ENCODE results near the gene PNPLA1.
"Not testable (repeated sequence)": the region's sequence is repeated elsewhere in the genome, so short reads cannot be mapped to it uniquely, and the experiment has no call there.

PNPLA1 gene

DNA sequence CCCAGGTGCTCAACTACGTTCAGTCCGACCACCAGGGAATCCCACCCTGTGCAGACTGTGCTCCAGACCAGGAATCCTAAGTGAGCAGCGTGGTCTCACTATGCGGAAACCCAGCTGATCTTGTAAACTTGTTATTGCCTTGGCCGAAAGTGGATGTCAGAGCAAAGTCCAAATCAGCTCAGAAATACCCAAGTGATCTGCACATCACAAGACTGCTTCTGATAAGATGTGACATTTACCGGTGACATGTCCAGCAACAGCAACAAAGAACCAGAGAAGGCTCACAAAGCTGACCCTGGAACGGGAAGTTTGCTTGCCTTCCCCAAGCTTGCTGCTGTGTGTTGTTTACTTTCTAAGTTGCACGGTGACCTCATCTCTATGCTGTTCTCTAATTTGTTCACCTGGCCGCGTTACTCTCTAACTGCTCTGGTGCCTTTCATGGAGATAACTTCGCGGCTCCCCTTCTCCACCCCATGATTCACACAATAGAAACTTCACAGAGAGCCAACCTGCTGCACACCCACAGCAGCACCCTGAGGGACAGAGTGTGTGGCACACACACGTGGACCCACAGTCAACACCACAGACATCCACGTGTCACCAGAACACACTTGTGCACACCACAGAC, 65.1 kb downstream of the PNPLA1 start:
- DNase-seq (ENCODE audit: low read depth in 2 of 2): no peak

DNA sequence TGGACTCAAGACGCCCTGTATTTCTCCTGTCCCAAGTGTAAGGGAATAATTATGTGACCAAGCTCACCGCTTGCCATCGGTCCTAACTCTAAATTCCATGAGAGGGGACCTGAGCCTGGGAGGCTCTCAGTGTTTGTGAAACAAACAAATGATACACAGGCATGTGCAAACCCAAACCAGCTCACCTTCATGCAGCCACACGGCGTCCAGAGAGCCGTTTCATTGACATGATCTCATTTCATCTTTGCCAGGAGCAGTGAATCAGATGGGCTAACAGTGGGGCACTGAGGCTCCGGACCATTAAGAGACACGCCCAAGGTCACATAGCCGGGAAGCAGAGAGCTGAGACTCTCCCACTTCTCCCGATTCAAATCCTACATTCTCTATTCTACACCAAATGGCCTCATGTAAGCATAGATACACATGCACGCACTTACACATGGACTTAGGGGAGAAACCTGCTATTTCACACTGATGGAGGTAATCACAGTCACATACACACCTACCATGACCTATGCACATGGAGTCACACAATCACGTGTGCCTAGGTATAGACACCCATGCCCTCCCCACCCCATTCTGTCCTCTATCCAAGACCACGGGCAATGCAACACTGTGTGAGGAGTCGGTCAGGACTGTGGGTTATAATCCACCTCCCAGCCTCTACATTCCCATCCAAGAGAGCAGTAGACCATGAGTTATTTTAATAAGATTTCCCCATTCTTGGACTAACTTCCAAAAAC, 65.8 kb downstream of the PNPLA1 start:
- DNase-seq (ENCODE audit: low read depth in 2 of 2): no peak

- no peak for DNase-seq (ENCODE audit: low read depth in 2 of 2)
Observed at GRCh38 chr6:36336208-36336710, 66.4 kb downstream of the PNPLA1 start.

GRCh38 chr6:36336779-36337241, 67.0 kb downstream of the PNPLA1 start, which contains the start of gene BNIP5:
Gene BNIP5 (minus strand): TSS chr6:36336888. CDS start chr6:36330690, 6,198 bp downstream.
- no peak for DNase-seq (ENCODE audit: low read depth in 2 of 2)

GRCh38 chr6:36337814-36338213, 68.0 kb downstream of the PNPLA1 start:
- no peak for DNase-seq (ENCODE audit: low read depth in 2 of 2)

GRCh38 chr6:36338223-36338622, 68.4 kb downstream of the PNPLA1 start:
- not testable (repeated sequence) for DNase-seq (ENCODE audit: low read depth in 2 of 2)

DNA sequence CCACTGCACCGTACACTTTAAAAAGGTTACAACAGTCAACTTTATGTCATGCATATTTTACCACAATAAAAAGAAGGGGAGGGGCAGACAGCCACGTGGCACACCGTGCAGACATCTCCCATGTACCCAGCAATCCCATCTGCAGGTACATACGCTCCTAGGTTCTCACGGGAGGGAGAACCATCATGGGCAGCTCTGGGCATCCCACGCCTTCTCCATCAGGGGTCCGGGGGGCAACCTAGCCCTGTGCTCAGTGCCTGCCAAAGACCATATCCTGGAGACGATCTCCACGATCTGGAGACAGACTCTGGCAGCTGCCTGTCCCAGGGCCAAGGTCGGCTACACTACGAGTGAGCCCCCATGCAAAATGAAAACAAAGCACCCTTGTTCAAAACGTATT, 69.3 kb downstream of the PNPLA1 start:
- DNase-seq (ENCODE audit: low read depth in 2 of 2): no peak

DNA sequence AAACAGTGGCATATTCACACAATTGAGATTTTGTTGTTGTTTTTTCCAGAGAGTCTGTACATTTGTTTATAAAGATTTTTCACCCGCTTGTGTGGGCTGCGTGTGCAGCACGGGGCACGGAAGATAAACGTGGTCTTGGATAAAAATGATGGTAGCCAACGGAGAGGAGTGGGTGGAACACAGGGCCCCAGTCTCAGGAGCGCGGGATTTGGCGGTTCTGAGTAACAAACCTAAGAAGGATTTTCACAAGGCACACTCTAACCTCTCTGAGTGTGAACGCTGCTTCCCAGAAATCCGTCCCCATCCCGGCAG, 70.4 kb downstream of the PNPLA1 start:
- DNase-seq (ENCODE audit: low read depth in 2 of 2): no peak

DNA sequence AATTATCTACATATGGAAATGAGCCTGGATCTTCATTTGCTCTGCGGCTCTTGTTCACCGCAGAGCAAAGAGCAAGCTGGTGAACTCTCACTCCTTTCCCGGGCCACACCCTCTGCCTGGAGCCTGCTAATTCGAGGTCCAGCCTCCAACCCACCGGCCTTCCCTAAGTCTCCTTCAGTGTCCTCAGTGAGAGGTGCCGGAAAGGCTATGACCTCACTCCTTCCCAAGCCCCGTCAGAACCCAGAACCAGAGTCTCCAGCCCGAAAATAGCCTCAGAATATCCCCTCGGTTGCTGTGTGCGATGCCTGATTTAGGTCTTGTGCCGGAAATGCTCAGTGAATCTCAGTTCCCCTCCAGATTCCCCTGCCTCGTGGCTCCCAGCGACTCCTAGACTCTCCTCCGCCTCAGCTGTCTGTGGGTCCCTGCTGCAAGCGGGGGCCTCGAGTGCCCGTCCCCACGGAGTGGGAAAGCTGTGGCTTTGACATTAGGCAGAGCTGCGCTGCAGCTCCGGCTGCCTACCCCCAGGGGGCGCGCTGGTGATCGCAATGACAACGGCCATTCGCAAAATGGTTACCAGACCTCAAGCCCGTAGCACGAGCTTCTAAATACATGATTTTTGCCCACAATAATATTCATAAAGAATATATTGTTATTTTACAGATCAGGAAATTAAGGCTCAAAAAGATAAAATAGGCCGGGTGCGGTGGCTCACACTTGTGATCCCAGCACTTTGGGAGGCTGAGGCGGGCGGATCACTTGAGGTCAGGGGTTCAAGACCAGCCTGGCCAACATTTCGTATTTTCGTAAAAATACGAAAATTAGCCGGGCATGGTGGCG, 71.0 kb downstream of the PNPLA1 start:
- DNase-seq (ENCODE audit: low read depth in 2 of 2): no peak

- DNase-seq (ENCODE audit: low read depth in 2 of 2): no peak
Observed at GRCh38 chr6:36343109-36343680, 73.3 kb downstream of the PNPLA1 start.

GRCh38 chr6:36345681-36346466, 76.0 kb downstream of the PNPLA1 start:
- no peak for DNase-seq (ENCODE audit: low read depth in 2 of 2)

GRCh38 chr6:36346486-36347273, 76.8 kb downstream of the PNPLA1 start:
- no peak for DNase-seq (ENCODE audit: low read depth in 2 of 2)

GRCh38 chr6:36347621-36348020, 77.8 kb downstream of the PNPLA1 start:
- no peak for DNase-seq (ENCODE audit: low read depth in 2 of 2)

DNA sequence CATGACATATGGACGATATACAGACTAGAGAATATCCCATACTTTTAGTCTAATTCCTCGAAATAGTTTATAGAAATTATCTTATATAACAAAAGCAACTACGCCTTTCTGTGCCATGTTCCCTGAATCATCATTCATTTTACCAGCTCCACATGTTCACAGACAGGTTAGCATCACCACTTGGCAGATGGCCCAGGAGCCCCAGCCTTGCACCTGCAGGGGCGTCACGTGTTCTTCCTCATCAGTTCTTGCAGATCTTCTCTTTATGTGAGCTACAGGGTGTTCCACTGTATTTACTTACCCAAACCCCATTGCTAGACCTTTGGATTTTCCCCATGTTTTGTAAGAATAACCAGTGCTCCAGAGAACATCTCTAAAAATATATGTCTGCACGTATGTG, 79.4 kb downstream of the PNPLA1 start:
- no peak for DNase-seq (ENCODE audit: low read depth in 2 of 2)

- DNase-seq (ENCODE audit: low read depth in 2 of 2): no peak
Observed at GRCh38 chr6:36350082-36350481, 80.2 kb downstream of the PNPLA1 start.

DNA sequence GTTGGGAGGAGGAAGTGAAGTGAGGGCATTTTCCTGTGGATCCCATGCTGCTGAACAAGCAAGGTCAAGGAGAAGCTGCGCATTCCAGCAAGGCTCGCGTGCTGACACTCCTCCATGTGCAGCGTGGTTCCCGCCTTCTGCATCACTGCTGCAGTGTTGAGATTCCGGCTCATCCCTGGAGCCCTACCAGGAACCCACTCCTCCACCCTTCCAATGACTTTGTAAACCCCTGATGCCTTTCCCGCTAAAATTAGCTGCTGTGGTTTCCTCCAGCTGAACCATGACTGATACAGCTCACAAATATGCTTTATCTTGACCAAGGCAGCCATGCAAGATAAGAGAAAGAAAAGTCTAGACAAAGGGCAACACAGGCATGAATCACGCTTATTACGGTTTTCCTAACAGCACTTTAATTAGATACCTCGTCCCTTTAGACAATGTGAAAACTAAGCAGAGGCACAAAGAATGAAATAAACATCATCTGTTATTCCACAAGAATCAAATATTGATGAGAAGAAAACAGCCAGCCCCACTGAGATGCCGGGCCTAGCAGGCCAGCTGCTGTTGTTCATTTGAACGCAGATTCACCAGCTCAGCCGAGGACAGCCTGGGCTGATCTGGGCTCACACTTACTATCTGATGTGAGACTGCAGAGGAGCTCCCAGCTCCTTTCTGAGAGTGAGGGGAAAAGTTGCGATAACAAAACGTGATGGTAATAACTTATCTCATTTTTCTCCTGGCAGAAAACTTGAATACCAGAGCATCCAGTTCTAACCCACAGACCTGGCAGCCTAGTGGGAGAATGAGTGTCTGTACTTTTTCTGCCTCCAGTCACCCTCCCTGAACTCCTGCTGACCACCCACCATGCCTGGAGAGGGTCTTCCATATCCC, 81.1 kb downstream of the PNPLA1 start:
- DNase-seq (ENCODE audit: low read depth in 2 of 2): peak; percentile 56 to 62

GRCh38 chr6:36352477-36353157, 82.8 kb downstream of the PNPLA1 start:
- DNase-seq (ENCODE audit: low read depth in 2 of 2): no peak

DNA sequence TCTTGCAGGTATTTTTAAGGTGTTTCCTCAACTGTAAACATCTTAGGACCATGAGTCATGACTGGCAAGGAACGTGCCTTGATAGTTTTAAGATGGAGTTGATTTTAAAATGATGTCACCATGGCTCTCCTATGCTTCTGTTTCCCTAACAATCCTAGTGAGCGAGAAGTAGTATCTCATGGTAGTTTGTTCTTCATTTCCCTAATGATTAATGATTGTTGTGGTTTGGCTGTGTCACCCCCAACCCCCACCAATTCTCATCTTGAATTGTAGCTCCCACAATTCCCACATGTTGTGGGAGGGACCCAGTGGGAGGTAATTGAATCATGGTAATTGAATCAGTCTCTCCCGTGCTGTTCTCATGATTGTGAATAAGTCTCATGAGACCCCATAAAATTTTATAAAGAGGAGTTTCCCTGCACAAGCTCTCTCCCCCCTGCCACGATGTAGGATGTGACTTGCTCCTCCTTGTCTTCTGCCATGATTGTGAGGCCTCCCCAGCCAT, 83.6 kb downstream of the PNPLA1 start:
- no peak for DNase-seq (ENCODE audit: low read depth in 2 of 2)

DNA sequence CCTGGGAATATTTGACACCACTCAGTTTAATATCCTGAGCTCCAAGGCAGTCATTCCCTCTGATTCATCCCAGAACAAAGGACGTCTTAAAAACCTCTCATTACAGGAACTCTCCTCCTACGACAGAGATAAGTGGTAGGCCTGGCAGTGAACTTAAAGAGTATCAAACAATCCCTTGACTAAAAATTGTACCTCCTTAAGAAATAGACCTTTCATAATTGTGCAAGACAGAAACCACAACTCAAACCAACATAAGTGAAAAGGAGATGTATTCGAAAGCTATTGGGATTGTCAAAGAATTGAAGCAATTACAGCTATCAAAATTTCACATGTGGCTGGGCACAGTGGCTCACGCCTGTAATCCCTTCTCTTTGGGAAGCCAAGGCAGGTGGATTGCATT, 86.0 kb downstream of the PNPLA1 start:
- no peak for DNase-seq (ENCODE audit: low read depth in 2 of 2)
